ENCODE measurements around the gene ARL6IP4.
A peak's percentile ranks its signal among the peaks of the same experiment; 100 is the strongest.

Gene ARL6IP4

DNA sequence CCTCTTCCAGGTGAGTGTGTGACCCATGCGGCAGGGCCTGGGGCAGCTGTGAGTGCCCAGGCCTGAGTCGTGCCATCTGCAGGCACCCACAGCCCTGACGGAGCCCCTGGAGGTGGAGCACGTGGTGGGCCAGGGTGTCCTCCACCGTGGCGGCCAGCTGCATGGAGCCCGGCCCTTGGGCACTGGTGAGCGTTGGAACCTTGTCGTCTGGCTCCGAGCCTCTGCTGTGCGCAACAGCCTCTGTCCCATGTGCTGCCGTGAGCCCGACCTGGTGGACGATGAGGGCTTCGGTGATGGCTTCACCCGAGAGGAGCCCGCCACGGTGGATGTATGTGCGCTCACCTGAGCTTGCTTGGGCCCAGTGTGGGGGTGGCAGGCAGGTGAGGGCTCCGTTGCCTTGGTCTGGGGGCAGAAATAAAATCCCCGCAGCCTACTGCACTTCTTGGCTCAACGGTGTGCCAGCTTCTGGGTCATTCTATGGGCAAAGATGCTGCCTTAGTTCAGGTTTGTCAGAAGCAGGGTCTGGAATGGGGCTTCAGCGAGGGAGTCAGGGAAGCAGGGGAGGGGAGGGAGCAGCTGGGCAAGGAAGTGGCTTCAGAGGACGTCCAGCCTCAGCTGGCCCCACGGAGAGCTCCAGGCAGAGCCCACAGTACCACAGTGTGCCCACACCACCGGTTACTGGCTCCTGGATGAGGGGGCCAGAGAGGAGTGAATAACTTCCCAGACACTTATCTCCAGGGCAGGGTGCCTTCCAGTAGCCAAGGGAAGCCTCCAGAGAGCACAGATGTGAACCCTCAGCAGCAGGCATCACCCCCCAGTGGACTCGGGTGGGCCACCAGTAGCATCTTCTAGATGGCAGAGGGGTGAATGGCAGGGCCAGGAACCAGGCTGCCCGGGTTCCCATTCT is 1.2 kb upstream of the ARL6IP4 start:
- in situ Hi-C loops (cut with HindIII; ENCODE audit: low sequenced_read_pairs): no loop called here
- H3K4me3 ChIP-seq (ENCODE audit: low read depth, low read length): peak overlapping the region; percentile 84
- TF ChIP-seq, protein P1, sequence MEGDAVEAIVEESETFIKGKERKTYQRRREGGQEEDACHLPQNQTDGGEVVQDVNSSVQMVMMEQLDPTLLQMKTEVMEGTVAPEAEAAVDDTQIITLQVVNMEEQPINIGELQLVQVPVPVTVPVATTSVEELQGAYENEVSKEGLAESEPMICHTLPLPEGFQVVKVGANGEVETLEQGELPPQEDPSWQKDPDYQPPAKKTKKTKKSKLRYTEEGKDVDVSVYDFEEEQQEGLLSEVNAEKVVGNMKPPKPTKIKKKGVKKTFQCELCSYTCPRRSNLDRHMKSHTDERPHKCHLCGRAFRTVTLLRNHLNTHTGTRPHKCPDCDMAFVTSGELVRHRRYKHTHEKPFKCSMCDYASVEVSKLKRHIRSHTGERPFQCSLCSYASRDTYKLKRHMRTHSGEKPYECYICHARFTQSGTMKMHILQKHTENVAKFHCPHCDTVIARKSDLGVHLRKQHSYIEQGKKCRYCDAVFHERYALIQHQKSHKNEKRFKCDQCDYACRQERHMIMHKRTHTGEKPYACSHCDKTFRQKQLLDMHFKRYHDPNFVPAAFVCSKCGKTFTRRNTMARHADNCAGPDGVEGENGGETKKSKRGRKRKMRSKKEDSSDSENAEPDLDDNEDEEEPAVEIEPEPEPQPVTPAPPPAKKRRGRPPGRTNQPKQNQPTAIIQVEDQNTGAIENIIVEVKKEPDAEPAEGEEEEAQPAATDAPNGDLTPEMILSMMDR (IDR thresholded peaks at IDR 0.05; ENCODE audit: low read depth, low read length): no peak
- DNase-seq (ENCODE audit: low read depth, low spot score): no peak

DNA sequence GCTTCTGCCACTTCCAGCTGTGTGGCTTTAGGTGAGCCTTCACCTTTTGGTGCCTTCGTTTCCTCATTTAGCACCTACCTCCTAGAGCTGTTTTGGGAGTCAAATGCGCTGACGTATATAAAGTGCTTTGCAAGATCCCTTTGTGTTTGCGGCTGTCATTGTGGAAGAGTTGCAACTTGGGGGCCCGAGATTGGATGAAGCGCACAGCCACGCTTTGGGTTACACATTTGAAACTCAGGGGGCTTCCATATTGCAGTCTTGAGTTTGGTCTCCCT is 636 bp upstream of the ARL6IP4 start:
- in situ Hi-C loops (cut with HindIII; ENCODE audit: low sequenced_read_pairs): no loop called here
- peak overlapping the region; percentile 84 for H3K4me3 ChIP-seq (ENCODE audit: low read depth, low read length)
- DNase-seq (ENCODE audit: low read depth, low spot score): no peak
- TF ChIP-seq, protein P1 (IDR thresholded peaks at IDR 0.05; ENCODE audit: low read depth, low read length): no peak

DNA sequence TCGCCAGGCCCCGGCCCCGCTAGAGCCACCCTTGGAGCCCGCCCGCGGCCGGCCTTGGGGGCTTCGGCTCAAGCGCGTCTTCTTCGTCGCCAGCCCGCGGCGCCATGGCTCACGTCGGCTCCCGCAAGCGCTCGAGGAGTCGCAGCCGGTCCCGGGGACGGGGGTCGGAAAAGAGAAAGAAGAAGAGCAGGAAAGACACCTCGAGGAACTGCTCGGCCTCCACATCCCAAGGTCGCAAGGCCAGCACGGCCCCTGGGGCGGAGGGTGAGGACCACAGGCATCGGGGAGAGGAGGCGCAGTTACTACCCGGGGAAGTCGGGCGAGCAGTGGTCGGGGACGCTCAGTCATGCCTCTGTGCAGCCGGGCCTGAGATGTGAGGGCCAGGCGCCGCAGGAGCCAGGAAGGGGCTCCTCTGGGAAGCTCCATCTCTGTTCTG is 573 bp downstream of the ARL6IP4 start:
- DNase-seq (ENCODE audit: low read depth, low spot score): no peak
- peak overlapping the region; percentile 84 for H3K4me3 ChIP-seq (ENCODE audit: low read depth, low read length)
- in situ Hi-C loops (cut with HindIII; ENCODE audit: low sequenced_read_pairs): no loop called here
- TF ChIP-seq, protein P1 (IDR thresholded peaks at IDR 0.05; ENCODE audit: low read depth, low read length): no peak

DNA sequence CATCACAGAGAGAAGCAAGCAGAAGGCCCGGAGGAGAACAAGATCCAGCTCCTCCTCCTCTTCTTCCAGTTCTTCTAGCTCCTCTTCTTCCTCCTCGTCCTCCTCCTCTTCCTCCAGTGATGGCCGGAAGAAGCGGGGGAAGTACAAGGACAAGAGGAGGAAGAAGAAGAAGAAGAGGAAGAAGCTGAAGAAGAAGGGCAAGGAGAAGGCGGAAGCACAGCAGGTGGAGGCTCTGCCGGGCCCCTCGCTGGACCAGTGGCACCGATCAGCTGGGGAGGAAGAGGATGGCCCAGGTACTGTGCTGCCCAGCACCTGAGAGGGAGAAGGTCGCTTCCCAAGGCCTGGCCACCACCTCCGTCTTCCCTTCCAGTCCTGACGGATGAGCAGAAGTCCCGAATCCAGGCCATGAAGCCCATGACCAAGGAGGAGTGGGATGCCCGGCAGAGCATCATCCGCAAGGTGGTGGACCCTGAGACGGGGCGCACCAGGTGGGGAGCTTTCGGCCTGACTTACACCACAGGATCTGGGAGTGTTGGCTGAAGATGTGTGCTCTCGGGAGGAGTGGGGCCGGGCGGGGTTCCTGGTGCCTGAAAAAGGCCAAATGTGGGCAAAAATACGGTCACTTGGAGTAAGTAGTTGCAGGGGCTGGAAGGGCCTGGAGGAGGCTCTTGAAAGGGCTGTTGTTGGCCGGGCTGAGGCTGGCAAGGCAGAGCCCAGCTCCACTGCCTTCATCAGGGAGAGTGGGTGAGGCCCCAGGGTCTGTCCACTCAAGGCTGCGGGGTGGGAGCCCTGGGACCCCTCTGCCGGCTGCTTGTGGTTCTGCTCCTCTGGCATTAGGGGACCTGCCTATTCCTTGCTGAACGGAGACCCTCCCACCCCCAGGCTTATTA is 1.4 kb downstream of the ARL6IP4 start:
- in situ Hi-C loops (cut with HindIII; ENCODE audit: low sequenced_read_pairs): no loop called here
- TF ChIP-seq, protein P1 (IDR thresholded peaks at IDR 0.05; ENCODE audit: low read depth, low read length): no peak
- peak overlapping the region; percentile 84 for H3K4me3 ChIP-seq (ENCODE audit: low read depth, low read length)
- no peak for DNase-seq (ENCODE audit: low read depth, low spot score)

DNA sequence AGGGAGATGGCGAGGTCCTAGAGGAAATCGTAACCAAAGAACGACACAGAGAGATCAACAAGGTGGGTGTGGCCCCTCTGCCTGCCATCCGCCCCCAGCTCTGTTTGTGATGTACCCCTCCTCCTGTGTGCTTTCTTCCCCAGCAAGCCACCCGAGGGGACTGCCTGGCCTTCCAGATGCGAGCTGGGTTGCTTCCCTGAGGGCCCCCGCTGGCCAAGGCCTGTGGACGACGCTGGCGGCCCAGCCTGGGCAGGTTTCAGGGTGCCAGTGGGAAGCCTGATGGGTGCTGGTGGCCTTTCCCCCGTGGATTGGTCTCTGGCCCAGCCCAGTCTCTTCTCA is 2.0 kb downstream of the ARL6IP4 start:
- H3K4me3 ChIP-seq (ENCODE audit: low read depth, low read length): no peak overlapping the region
- TF ChIP-seq, protein P1 (IDR thresholded peaks at IDR 0.05; ENCODE audit: low read depth, low read length): no peak
- DNase-seq (ENCODE audit: low read depth, low spot score): no peak
- in situ Hi-C loops (cut with HindIII; ENCODE audit: low sequenced_read_pairs): no loop called here

DNA sequence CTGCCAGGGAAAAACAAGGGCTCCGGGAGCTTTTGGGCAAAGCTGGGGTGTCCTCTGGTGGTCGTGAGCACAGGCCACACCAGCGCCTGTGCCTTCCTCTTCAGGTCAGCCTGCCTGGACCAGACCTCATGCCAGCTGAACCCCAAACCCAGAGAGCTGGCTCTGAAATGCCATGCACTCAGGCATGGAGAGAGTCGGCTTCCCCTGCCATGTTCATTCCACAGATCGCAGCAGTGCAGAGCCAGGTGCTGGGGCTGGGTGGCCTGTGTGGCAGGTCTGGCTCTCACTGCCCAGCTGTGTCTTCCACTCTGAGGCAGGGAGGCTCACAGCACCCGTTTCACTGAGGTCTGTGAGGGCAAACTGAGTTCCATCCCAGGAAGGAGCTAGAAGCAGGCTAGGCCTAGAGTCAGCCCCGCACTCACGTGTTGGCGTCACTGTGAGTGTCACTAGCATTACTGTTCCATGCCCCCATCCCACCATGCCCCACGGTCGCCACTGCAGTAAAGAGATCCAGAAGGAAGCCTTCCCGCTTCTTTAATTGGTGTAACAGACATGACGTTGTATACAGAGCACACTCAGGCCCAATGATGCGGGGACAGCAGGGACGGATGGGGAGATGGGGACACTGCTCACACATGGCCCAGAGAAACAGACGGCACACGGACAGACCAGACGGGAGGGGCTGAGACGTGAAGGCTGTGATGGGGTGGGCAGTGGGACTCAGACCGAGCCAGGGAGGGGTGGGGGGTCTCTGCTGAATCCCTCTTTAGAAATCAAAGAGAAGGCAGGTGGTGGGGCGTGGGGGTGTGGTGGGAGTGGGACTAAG is 2.7 kb downstream of the ARL6IP4 start:
- no peak for DNase-seq (ENCODE audit: low read depth, low spot score)
- H3K4me3 ChIP-seq (ENCODE audit: low read depth, low read length): no peak overlapping the region
- in situ Hi-C loops (cut with HindIII; ENCODE audit: low sequenced_read_pairs): no loop called here
- TF ChIP-seq, protein P1 (IDR thresholded peaks at IDR 0.05; ENCODE audit: low read depth, low read length): no peak
